DOHH2 (cell line): ENCODE results near the gene COPE.

ENCODE experiments used
- H3F3A ChIP-seq: fragments of 200-600 bp; sonication (generic), shearing (Covaris generic); 2 replicates; pipeline ENCODE4 v1.6.0; 2016; ENCODE audit warnings: antibody characterized with exemption, mild to moderate bottlenecking; ENCODE audit not compliant: control insufficient read depth, insufficient read depth
- H3K27ac ChIP-seq: fragments of 200-600 bp; sonication (generic); 2 replicates; pipeline ENCODE4 v1.5.1; 2014; ENCODE audit warnings: low read depth, mild to moderate bottlenecking, low read length, moderate library complexity
- H3K27me3 ChIP-seq: fragments of 200-600 bp; sonication (generic); 2 replicates; pipeline ENCODE4 v1.6.1; 2014; ENCODE audit warnings: mild to moderate bottlenecking, low read length, mixed read lengths; ENCODE audit not compliant: control insufficient read depth
- H3K36me3 ChIP-seq: fragments of 200-600 bp; sonication (generic); 2 replicates; pipeline ENCODE4 v1.6.1; 2014; ENCODE audit warnings: mild to moderate bottlenecking, low read length, moderate library complexity, mixed read lengths; ENCODE audit not compliant: control insufficient read depth
- H3K4me1 ChIP-seq: fragments of 200-600 bp; sonication (generic); 2 replicates; pipeline ENCODE4 v1.6.1; 2014; ENCODE audit warnings: mild to moderate bottlenecking, low read length, mixed read lengths; ENCODE audit not compliant: control insufficient read depth
- H3K4me2 ChIP-seq: fragments of 200-600 bp; sonication (generic); 2 replicates; pipeline ENCODE4 v1.6.0; 2014; ENCODE audit warnings: mild to moderate bottlenecking, low read length, moderate library complexity
- H3K4me3 ChIP-seq: fragments of 200-600 bp; sonication (generic); 2 replicates; pipeline ENCODE4 v1.5.1; 2014; ENCODE audit warnings: mild to moderate bottlenecking, low read length, mixed read lengths
- H3K79me2 ChIP-seq: fragments of 200-600 bp; sonication (generic); 2 replicates; pipeline ENCODE4 v1.6.1; 2014; ENCODE audit warnings: mild to moderate bottlenecking, low read length, mixed read lengths; ENCODE audit not compliant: control insufficient read depth
- H3K9me2 ChIP-seq: fragments of 200-600 bp; sonication (generic); replicated peaks from 2 replicates; pipeline ENCODE4 v1.6.1; 2014; ENCODE audit warnings: mild to moderate bottlenecking, low read length, mixed read lengths; ENCODE audit not compliant: control insufficient read depth
- H3K9me3 ChIP-seq: fragments of 200-600 bp; sonication (generic); 2 replicates; pipeline ENCODE4 v1.6.1; 2014; ENCODE audit warnings: antibody characterized with exemption, low read length, mixed read lengths; ENCODE audit not compliant: control insufficient read depth, insufficient read depth
- H4K20me1 ChIP-seq: fragments of 200-600 bp; sonication (generic); 2 replicates; pipeline ENCODE4 v1.6.0; 2014; ENCODE audit warnings: low read depth, mild to moderate bottlenecking, antibody characterized with exemption, low read length, moderate library complexity; ENCODE audit not compliant: control insufficient read depth, insufficient read depth
- EZH2phosphoT487 ChIP-seq: fragments of 200-600 bp; sonication (generic); IDR thresholded peaks from 2 replicates; pipeline ENCODE4 v1.6.1; 2017; ENCODE audit warnings: borderline replicate concordance, mild to moderate bottlenecking, antibody characterized with exemption, low read length, moderate library complexity, mixed read lengths
- TF ChIP-seq, protein P1 (sequence below): fragments of 200-600 bp; sonication (generic); IDR thresholded peaks from one replicate; pipeline ENCODE4 v1.5.1; 2014; ENCODE audit warnings: antibody characterized with exemption, mild to moderate bottlenecking, low read depth, low read length; ENCODE audit not compliant: poor library complexity, severe bottlenecking

Gene COPE

DNA sequence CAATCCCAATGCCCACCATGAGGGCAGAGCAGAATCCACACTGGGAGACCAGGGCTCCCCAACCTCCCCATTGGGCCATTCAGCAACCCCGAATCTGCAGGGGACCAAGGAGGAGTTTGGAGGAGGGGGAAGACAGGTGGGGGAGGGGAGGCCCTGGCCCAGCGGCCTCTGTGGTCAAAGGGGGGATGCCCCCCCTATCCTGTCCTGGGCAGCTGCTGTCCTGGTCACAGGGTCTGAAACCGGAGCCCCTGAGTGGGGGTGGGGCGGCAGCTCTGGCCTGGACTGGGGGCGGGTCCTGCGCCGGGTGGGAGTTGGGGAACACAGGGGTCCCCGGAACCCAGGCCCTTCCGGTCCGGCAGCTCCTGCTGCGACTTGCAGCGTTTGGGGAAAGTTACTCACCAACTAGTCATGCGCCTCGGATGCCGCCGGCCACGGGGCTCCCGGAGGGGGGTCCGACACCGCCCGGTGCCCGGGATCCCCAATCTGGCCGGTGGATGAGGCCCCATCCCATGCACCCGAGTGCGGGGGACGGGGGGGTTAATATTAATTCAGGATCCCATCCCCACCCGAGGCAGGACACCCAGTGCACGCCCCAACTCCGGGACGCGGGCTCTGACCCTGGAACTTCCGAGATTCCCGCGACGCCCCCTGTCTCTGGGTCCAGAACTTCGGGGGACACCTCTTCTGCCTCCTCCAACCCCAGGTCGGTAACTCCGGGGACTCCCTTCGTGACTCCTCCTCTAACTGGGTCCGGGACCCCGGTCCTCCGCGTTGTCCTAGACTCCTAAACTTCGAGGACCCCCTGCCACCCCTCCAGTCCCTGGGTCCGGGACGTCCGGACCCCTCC is 21.0 kb upstream of the COPE start:
- Histone ChIP-seq H3K9me2 (no peaks in the 10 kb centered on the region), H3K79me2 (no peaks in the 10 kb centered on the region), H3K4me1 (peaks cover 6% of the 10 kb centered on the region; the same call in 1 of the 2 replicates), H3K27ac (no peak overlapping the region), H3K4me3 (peak overlapping the region; percentile 32; the same call in 1 of the 2 replicates), H3K27me3 (peaks cover 34% of the 10 kb centered on the region), H3K9me3 (no peaks in the 10 kb centered on the region), H3K4me2 (peak overlapping the region; percentile 52), H4K20me1 (no peaks in the 10 kb centered on the region), H3K36me3 (no peaks in the 10 kb centered on the region), H3F3A (no peaks in the 10 kb centered on the region)
- TF ChIP-seq, protein P1, sequence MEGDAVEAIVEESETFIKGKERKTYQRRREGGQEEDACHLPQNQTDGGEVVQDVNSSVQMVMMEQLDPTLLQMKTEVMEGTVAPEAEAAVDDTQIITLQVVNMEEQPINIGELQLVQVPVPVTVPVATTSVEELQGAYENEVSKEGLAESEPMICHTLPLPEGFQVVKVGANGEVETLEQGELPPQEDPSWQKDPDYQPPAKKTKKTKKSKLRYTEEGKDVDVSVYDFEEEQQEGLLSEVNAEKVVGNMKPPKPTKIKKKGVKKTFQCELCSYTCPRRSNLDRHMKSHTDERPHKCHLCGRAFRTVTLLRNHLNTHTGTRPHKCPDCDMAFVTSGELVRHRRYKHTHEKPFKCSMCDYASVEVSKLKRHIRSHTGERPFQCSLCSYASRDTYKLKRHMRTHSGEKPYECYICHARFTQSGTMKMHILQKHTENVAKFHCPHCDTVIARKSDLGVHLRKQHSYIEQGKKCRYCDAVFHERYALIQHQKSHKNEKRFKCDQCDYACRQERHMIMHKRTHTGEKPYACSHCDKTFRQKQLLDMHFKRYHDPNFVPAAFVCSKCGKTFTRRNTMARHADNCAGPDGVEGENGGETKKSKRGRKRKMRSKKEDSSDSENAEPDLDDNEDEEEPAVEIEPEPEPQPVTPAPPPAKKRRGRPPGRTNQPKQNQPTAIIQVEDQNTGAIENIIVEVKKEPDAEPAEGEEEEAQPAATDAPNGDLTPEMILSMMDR: no peak
- TF ChIP-seq EZH2phosphoT487: peak; percentile 81; the same call in 1 of the 2 replicates

DNA sequence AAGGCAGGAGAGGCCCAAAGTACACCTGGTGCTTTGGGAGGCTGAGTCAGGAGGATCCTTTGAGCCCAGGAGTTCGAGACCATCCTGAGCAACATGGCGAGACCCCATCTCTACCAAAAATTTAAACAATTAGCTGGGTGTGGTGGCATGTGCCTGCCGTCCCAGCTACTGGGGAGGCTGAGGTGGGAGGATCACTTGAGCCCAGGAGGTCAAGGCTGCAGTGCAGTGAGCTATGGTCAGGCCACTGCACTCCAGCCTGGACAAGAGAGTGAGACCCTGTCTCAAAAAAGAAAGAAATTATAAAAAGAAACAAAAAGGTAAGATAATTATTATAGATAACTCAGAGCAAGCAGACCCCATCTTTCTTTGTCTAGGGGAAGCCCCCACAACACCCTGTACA is 20.0 kb upstream of the COPE start:
- Histone ChIP-seq H3K79me2 (no peaks in the 10 kb centered on the region), H3K4me2 (no peak overlapping the region), H3K4me3 (no peak overlapping the region), H3K27ac (no peak overlapping the region), H3K9me2 (no peaks in the 10 kb centered on the region), H3K27me3 (peaks cover 34% of the 10 kb centered on the region), H3K9me3 (no peaks in the 10 kb centered on the region), H3K36me3 (no peaks in the 10 kb centered on the region), H3F3A (no peaks in the 10 kb centered on the region), H4K20me1 (no peaks in the 10 kb centered on the region), H3K4me1 (peaks cover 6% of the 10 kb centered on the region; the same call in 1 of the 2 replicates)
- no peak for TF ChIP-seq EZH2phosphoT487
- TF ChIP-seq, protein P1: no peak

DNA sequence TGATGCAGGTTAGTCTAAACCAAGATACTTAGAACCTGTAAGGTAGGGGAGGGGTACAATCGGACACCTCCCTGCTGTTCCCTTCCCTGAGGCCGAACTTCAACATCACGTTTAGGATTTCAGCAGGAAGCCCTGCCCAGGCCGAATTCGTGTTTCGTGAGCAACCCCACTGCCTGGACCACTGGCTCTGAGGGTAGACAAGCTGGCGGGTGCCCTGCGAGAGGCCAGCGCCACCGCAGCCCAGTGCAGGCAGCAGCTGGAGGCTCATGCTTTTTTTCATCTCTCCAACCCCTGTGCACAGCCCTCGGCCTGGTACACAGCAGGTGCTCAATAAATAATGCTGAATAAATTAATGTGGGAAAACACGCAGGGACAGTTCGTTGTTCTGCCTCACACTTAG is 14.1 kb upstream of the COPE start:
- H4K20me1 ChIP-seq: 0 out of 2 replicates have a peak, but pooled peaks cover 3% of the 10 kb centered on the region
- peaks cover 12% of the 10 kb centered on the region for H3K4me1 ChIP-seq
- no peak overlapping the region for H3K4me3 ChIP-seq
- no peaks in the 10 kb centered on the region for H3K79me2 ChIP-seq
- no peak overlapping the region for H3K4me2 ChIP-seq
- TF ChIP-seq EZH2phosphoT487: no peak
- TF ChIP-seq, protein P1: no peak
- H3K9me3 ChIP-seq: no peaks in the 10 kb centered on the region
- H3K36me3 ChIP-seq: peaks cover 3% of the 10 kb centered on the region; the same call in 1 of the 2 replicates
- no peaks in the 10 kb centered on the region for H3K9me2 ChIP-seq
- H3K27ac ChIP-seq: no peak overlapping the region
- H3F3A ChIP-seq: peaks cover 3% of the 10 kb centered on the region; the same call in 1 of the 2 replicates
- H3K27me3 ChIP-seq: peaks cover 5% of the 10 kb centered on the region; the same call in 1 of the 2 replicates
